Neutrophil (primary cell): ENCODE results near the gene FKBP15.

Experiments used
- H3K27ac ChIP-seq: fragments of 200-600 bp; sonication (generic); 2 replicates; pipeline ENCODE4 v1.5.1; 2016; ENCODE audit warnings: mild to moderate bottlenecking, moderate library complexity
- H3K27me3 ChIP-seq: fragments of 200-600 bp; sonication (generic); 2 replicates; pipeline ENCODE4 v1.6.0; 2016; ENCODE audit warnings: mild to moderate bottlenecking
- H3K36me3 ChIP-seq: fragments of 200-600 bp; sonication (generic); 2 replicates; pipeline ENCODE4 v1.5.1; 2017
- H3K4me1 ChIP-seq, 2 experiments: fragments of 200-600 bp in 1 of 2; sonication (generic) in 1 of 2; 1 replicate in 1 of 2; 2 replicates in 1 of 2; pipeline versions ENCODE4 v1.5.1 to v1.6.1; 2013 to 2016; ENCODE audit warnings: low read depth in 1 of 2, low read length in 1 of 2, mild to moderate bottlenecking in 1 of 2, moderate library complexity in 1 of 2; ENCODE audit not compliant: control insufficient read depth in 1 of 2, insufficient read depth in 1 of 2
- H3K4me3 ChIP-seq, 2 experiments: fragments of 200-600 bp in 1 of 2; sonication (generic) in 1 of 2; 1 replicate in 1 of 2; 2 replicates in 1 of 2; pipeline ENCODE4 v1.5.1; 2013 to 2016; ENCODE audit warnings: low read depth in 1 of 2, low read length in 1 of 2, mild to moderate bottlenecking in 1 of 2, moderate library complexity in 1 of 2
- H3K9me3 ChIP-seq: fragments of 200-600 bp; sonication (generic); 2 replicates; pipeline ENCODE4 v1.5.1; 2016
- TF ChIP-seq, protein P1 (sequence below): fragments of 200-600 bp; sonication (generic); IDR thresholded peaks from 2 replicates; pipeline ENCODE4 v1.5.1; 2016; ENCODE audit warnings: antibody characterized with exemption

The FKBP15 gene

DNA sequence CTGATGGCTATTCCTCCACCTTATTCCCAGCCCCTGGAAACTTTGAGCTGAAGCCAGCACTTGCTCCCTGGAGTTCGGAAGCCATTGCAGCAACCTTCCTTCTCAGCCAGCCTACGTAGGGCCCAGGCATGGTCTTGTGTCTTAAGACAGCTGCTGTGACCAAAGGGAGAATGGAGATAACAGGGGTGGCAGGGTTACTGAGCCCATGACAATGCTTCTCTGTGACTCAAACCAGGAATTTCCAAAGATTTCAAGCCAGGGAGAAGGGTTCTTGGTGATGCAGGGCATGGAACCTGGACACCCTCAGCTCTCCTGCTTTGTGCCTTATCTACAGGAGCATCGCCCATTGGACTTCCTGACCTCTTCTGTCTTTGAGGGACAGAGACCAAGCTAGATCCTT, 58.1 kb downstream of the FKBP15 start:
- Histone ChIP-seq H3K4me1 (no peaks in the 10 kb centered on the region), H3K27ac (peak overlapping the region; percentile 35), H3K9me3 (no peaks in the 10 kb centered on the region), H3K36me3 (peaks cover 100% of the 10 kb centered on the region), H3K4me3 (no peak overlapping the region), H3K27me3 (no peaks in the 10 kb centered on the region)
- TF ChIP-seq, protein P1, sequence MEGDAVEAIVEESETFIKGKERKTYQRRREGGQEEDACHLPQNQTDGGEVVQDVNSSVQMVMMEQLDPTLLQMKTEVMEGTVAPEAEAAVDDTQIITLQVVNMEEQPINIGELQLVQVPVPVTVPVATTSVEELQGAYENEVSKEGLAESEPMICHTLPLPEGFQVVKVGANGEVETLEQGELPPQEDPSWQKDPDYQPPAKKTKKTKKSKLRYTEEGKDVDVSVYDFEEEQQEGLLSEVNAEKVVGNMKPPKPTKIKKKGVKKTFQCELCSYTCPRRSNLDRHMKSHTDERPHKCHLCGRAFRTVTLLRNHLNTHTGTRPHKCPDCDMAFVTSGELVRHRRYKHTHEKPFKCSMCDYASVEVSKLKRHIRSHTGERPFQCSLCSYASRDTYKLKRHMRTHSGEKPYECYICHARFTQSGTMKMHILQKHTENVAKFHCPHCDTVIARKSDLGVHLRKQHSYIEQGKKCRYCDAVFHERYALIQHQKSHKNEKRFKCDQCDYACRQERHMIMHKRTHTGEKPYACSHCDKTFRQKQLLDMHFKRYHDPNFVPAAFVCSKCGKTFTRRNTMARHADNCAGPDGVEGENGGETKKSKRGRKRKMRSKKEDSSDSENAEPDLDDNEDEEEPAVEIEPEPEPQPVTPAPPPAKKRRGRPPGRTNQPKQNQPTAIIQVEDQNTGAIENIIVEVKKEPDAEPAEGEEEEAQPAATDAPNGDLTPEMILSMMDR = no peak

- H3K4me3 ChIP-seq = no peak overlapping the region
- no peak overlapping the region for H3K27ac ChIP-seq
- TF ChIP-seq, protein P1 = no peak
- H3K27me3 ChIP-seq = no peaks in the 10 kb centered on the region
- no peaks in the 10 kb centered on the region for H3K9me3 ChIP-seq
- peaks cover 89% of the 10 kb centered on the region for H3K36me3 ChIP-seq
- H3K4me1 ChIP-seq = peaks cover 14 to 15% of the 10 kb centered on the region in 2 experiments
Measured at GRCh38 chr9:113160571-113160970, 60.5 kb downstream of the FKBP15 start.

DNA sequence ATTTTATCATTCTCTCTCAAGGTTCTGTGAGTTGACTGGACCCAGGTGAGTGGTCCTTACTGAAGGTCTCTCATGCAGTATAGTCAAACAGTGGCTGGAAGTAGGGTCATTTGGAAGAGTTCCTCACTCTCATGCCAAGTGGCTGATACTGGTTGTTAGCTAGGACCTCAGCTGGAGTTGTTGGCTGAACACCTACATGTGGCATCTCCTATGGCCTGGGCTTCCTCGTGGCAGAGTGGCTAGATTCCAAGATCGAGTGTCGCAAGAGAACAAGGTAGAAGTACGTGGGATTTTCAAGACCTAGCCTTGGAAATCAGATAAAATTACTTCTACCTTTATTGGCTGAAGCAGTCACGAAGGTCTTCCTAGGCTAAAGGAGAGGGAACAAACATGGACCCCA, 62.6 kb downstream of the FKBP15 start:
- Histone ChIP-seq H3K36me3 (peaks cover 69% of the 10 kb centered on the region), H3K4me1 (peaks cover 35 to 36% of the 10 kb centered on the region in 2 experiments), H3K4me3 (no peak overlapping the region), H3K9me3 (no peaks in the 10 kb centered on the region), H3K27me3 (no peaks in the 10 kb centered on the region), H3K27ac (peak overlapping the region; percentile 0)
- TF ChIP-seq, protein P1 = no peak

- Histone ChIP-seq H3K27me3 (no peaks in the 10 kb centered on the region), H3K9me3 (no peaks in the 10 kb centered on the region), H3K36me3 (peaks cover 62% of the 10 kb centered on the region), H3K4me1 (peaks cover 51 to 52% of the 10 kb centered on the region in 2 experiments), H3K27ac (peak overlapping the region; percentile 94), H3K4me3 (no peak overlapping the region)
- TF ChIP-seq, protein P1 = no peak
Measured at GRCh38 chr9:113156880-113157279, 64.2 kb downstream of the FKBP15 start.

- peak overlapping the region; percentile 94 for H3K27ac ChIP-seq
- H3K9me3 ChIP-seq = no peaks in the 10 kb centered on the region
- no peaks in the 10 kb centered on the region for H3K27me3 ChIP-seq
- TF ChIP-seq, protein P1 = no peak
- H3K36me3 ChIP-seq = peaks cover 53% of the 10 kb centered on the region
- H3K4me1 ChIP-seq = peaks cover 55 to 58% of the 10 kb centered on the region in 2 experiments
- peak overlapping the region; percentile 19 to 38 for H3K4me3 ChIP-seq
Measured at GRCh38 chr9:113155911-113156588, 65.0 kb downstream of the FKBP15 start.
